Activated T-helper 17 cell treated with anti-CD3 and anti-CD28 coated beads, Interleukin-2, amount 50 U/mL, for 72 hours (primary cell): Measurements from ENCODE around the gene CYTH2. TPM values are rescaled to one million over a fixed set of nuclear protein-coding genes. Genes with fewer than 3 reads are reported as not detected.
A peak's percentile ranks its signal among the peaks of the same experiment; 100 is the strongest.

Source experiments
- ATAC-seq: fragments of 150-1000 bp; cut with Tn5 transposase; replicated peaks from 2 replicates; pipeline ENCODE4 v1.10.0; 2021; ENCODE audit warnings: mild to moderate bottlenecking, moderate library complexity
- H3K27ac Mint-ChIP-seq: one replicate; pipeline ENCODE4 v1.8.0; 2022; ENCODE audit warnings: mixed read lengths
- H3K27me3 Mint-ChIP-seq: one replicate; pipeline ENCODE4 v1.8.0; 2022; ENCODE audit warnings: mixed read lengths
- H3K36me3 Mint-ChIP-seq: one replicate; pipeline ENCODE4 v1.8.0; 2022; ENCODE audit warnings: low read depth, mild to moderate bottlenecking, mixed read lengths
- H3K4me1 Mint-ChIP-seq: one replicate; pipeline ENCODE4 v1.8.0; 2022; ENCODE audit warnings: mixed read lengths
- H3K4me3 Mint-ChIP-seq: one replicate; pipeline ENCODE4 v1.8.0; 2022; ENCODE audit warnings: mild to moderate bottlenecking, mixed read lengths
- H3K9me3 Mint-ChIP-seq: one replicate; pipeline ENCODE4 v1.8.0; 2022; ENCODE audit warnings: mixed read lengths
- total RNA-seq, 2 donors: library from RNA; stranded (reverse); gene quantifications; one replicate each; pipeline ENCODE4 v1.2.3, GENCODE V29; 2022

The CYTH2 gene
- total RNA-seq, 2 donors from 2014 or later = 30.6 to 35.4 TPM

- no peaks in the 10 kb centered on the region for H3K36me3 Mint-ChIP-seq
- ATAC-seq = peak; percentile 55
- H3K27me3 Mint-ChIP-seq = peaks cover 20% of the 10 kb centered on the region
- H3K4me1 Mint-ChIP-seq = peaks cover 20% of the 10 kb centered on the region
- H3K27ac Mint-ChIP-seq = no peak overlapping the region
- H3K4me3 Mint-ChIP-seq = no peak overlapping the region
- H3K9me3 Mint-ChIP-seq = no peaks in the 10 kb centered on the region
Observed at GRCh38 chr19:48489608-48490216, 20.5 kb downstream of the CYTH2 start.

DNA sequence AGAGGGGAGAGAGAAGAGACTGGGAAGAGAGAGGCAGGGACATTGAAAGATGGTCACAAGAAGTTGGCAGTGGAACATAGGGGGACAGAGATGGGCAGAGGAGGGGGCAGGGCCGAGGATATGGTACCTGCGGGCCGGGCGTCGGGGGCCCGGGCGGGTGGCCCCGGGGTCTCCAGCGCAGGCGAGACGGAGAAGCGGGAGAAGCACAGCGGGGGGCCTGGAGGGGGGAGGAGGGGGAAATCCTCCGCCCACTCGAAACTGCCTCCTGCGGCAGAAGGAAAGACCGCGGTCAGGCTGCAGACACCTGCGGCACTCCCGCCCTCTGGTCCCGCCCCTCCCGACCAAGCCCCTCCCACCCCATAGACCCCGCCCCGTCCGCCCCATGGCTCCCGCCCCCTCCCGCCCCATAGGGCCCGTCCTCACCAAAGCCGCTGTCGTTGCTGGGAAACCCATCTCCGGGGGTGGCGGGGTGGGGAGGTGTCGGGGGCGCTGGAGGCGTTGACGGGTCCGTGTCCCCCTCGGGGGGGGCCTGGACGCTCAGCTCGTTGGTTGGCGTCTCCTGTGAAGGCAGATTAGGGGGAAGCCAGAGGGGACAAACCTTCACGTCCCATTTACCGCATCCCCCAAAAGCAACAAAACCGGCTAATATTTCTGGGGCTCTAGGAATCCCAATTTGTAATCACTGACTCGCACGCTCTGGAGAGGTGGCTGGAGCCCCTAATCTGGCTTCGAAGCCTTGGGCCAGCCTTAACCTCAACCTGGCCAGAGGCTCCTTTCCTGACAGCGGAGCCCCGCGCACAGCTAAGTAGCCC, 22.0 kb downstream of the CYTH2 start:
- Mint-ChIP-seq H3K27me3 (peaks cover 27% of the 10 kb centered on the region), H3K4me3 (peak overlapping the region; percentile 52), H3K4me1 (peaks cover 20% of the 10 kb centered on the region), H3K9me3 (no peaks in the 10 kb centered on the region), H3K36me3 (no peaks in the 10 kb centered on the region), H3K27ac (no peak overlapping the region)
- no peak for ATAC-seq

DNA sequence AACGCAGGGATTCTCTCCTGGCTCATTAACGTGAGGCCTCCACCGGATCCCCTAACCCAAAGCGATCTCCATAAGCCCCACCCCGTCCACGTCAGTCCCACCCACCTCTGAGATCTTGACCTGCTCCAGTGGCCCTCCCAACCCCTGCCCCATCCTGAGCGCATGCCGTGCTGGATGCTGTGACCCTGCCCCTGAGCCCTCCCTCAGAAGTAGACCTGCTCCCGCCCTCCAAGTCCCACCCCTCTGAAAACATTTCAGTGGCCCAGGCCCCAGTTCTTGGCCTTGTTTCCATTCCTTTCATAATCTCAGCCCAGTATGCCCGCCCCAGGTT, 22.6 kb downstream of the CYTH2 start:
- Mint-ChIP-seq H3K27me3 (peaks cover 27% of the 10 kb centered on the region), H3K4me3 (peak overlapping the region; percentile 52), H3K9me3 (no peaks in the 10 kb centered on the region), H3K36me3 (no peaks in the 10 kb centered on the region), H3K27ac (no peak overlapping the region), H3K4me1 (peaks cover 20% of the 10 kb centered on the region)
- no peak for ATAC-seq

- no peaks in the 10 kb centered on the region for H3K9me3 Mint-ChIP-seq
- H3K27ac Mint-ChIP-seq = no peak overlapping the region
- H3K4me1 Mint-ChIP-seq = peaks cover 20% of the 10 kb centered on the region
- peak overlapping the region; percentile 52 for H3K4me3 Mint-ChIP-seq
- H3K36me3 Mint-ChIP-seq = no peaks in the 10 kb centered on the region
- peaks cover 27% of the 10 kb centered on the region for H3K27me3 Mint-ChIP-seq
- peak; percentile 79 for ATAC-seq
Observed at GRCh38 chr19:48492925-48493717, 24.0 kb downstream of the CYTH2 start.

DNA sequence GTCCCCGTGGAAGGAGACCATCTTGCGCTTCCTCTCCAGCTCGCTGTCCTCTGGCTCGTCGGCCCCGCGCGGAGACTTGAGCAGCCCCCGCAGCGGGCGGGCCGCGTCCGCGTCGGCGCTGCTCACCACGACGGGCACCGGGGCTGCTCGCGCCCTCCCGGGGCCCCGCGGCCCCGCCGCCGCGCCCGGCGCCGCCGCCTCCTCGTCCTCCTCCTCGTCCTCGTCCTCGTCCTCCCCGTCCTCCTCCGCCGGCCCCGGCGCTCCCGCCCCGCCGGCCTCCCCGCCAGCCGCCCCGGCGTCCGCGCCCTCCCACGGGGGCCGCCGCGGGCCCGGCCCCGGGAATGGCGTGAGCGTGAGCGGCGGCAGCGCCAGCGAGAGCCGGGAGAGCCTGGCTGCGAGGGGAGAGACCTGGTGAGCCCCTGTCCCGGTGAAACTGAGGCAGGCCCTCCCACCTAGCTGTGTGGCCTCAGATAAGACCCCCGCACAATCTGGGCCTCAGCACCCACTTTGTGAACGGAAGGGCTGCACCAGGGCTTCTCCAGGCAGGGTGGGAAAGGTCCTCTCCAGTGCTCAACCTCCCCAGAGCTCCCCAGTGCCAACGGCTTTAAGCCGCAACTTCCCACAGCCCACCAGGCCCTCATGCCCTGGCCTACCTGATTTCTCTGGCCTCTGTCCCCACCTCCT, 24.7 kb downstream of the CYTH2 start:
- Mint-ChIP-seq H3K27me3 (peaks cover 27% of the 10 kb centered on the region), H3K9me3 (no peaks in the 10 kb centered on the region), H3K27ac (peak overlapping the region; percentile 42), H3K4me3 (peak overlapping the region; percentile 76), H3K4me1 (peaks cover 20% of the 10 kb centered on the region), H3K36me3 (no peaks in the 10 kb centered on the region)
- peak; percentile 22 for ATAC-seq

- peaks cover 27% of the 10 kb centered on the region for H3K27me3 Mint-ChIP-seq
- peak overlapping the region; percentile 76 for H3K4me3 Mint-ChIP-seq
Observed at GRCh38 chr19:48495396-48495795, 26.2 kb downstream of the CYTH2 start.

GRCh38 chr19:48496959-48497727, 28.0 kb downstream of the CYTH2 start:
- Mint-ChIP-seq H3K36me3 (no peaks in the 10 kb centered on the region), H3K9me3 (no peaks in the 10 kb centered on the region), H3K4me1 (peaks cover 19% of the 10 kb centered on the region), H3K27ac (no peak overlapping the region), H3K27me3 (peaks cover 17% of the 10 kb centered on the region), H3K4me3 (no peak overlapping the region)
- ATAC-seq = no peak

More at GRCh38 chr19:48495396-48495795, 26.2 kb downstream of the CYTH2 start:
- H3K4me1 Mint-ChIP-seq = peaks cover 23% of the 10 kb centered on the region
- no peak for ATAC-seq
- no peak overlapping the region for H3K27ac Mint-ChIP-seq
- H3K36me3 Mint-ChIP-seq = no peaks in the 10 kb centered on the region
- H3K9me3 Mint-ChIP-seq = no peaks in the 10 kb centered on the region

DNA sequence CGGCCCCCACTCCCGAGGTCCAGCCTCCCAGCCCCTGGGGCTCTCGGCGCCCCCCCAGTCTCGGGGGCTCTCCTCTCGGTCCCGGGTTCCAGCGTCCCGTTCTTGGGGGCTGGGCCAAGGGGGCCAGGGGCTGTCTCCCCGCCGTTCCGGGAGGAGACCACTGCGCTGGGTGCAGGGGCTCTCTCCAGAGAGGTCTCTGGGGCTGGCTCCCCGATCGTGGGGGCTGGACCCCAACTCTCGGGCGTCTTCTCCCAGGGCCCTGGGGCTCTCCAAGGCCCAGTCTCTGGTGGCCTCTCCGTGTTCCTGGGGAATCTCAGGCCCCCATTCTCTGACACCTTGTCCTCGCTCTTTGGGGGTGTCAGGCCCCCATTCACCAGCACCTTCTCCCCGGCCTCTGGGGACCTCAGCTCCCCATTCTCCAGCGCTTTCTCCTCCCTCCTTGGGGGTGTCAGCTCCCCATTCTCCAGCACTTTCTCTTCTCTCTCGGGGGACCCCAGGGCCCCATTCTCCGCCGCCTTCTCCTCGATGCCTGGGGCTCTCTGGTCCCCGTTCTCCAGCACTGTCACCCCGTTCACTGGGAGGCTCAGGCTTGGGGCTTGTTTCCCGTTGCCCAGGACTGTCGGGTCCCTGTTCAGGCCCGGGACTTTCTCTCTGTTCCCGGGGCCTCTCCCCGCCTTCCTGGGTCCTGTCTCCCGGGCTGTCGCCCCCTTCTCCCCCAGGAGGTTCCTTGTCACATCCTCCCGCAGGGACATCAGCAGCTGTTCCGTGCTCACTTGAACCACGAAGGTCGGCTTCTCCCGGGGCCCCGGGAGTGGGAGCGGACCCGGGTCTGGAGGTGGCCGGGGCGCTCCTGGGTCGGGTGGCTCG, 28.8 kb downstream of the CYTH2 start:
- no peak overlapping the region for H3K4me3 Mint-ChIP-seq
- peaks cover 11% of the 10 kb centered on the region for H3K4me1 Mint-ChIP-seq
- H3K27me3 Mint-ChIP-seq = peaks cover 12% of the 10 kb centered on the region
- no peak overlapping the region for H3K27ac Mint-ChIP-seq
- no peaks in the 10 kb centered on the region for H3K9me3 Mint-ChIP-seq
- ATAC-seq = no peak
- no peaks in the 10 kb centered on the region for H3K36me3 Mint-ChIP-seq

- no peak for ATAC-seq
- Mint-ChIP-seq H3K27ac (no peak overlapping the region), H3K4me3 (no peak overlapping the region), H3K4me1 (peaks cover 15% of the 10 kb centered on the region), H3K27me3 (peaks cover 12% of the 10 kb centered on the region), H3K9me3 (no peaks in the 10 kb centered on the region), H3K36me3 (no peaks in the 10 kb centered on the region)
Observed at GRCh38 chr19:48498595-48499311, 29.6 kb downstream of the CYTH2 start.

- Mint-ChIP-seq H3K27ac (no peak overlapping the region), H3K9me3 (no peaks in the 10 kb centered on the region), H3K27me3 (peaks cover 9% of the 10 kb centered on the region), H3K4me3 (no peak overlapping the region), H3K4me1 (peaks cover 15% of the 10 kb centered on the region), H3K36me3 (no peaks in the 10 kb centered on the region)
- ATAC-seq = no peak
Observed at GRCh38 chr19:48499316-48500090, 30.3 kb downstream of the CYTH2 start.

- no peak for ATAC-seq
- Mint-ChIP-seq H3K27ac (peak overlapping the region; percentile 71), H3K4me3 (peak overlapping the region; percentile 70), H3K36me3 (no peaks in the 10 kb centered on the region), H3K4me1 (peaks cover 15% of the 10 kb centered on the region), H3K9me3 (no peaks in the 10 kb centered on the region), H3K27me3 (no peaks in the 10 kb centered on the region)
Observed at GRCh38 chr19:48500830-48501493, 31.8 kb downstream of the CYTH2 start.
